AG09319 (cell line): ENCODE measurements around the gene COL26A1.
"Not testable (repeated sequence)": the region's sequence is repeated elsewhere in the genome, so short reads cannot be mapped to it uniquely, and the experiment has no call there.

ENCODE experiments used
- DNase-seq: peaks from one replicate; pipeline ENCODE4 v3.0.0-alpha.2; 2010; ENCODE audit warnings: low read depth; ENCODE audit errors: extremely low read depth
- CTCF ChIP-seq: IDR thresholded peaks from 2 replicates; pipeline ENCODE4 v1.5.1; 2011; ENCODE audit warnings: low read depth, mild to moderate bottlenecking, inconsistent platforms, low read length, moderate library complexity

The COL26A1 gene

GRCh38 chr7:101598422-101598985 lies 235.8 kb downstream of the COL26A1 start:
- no peak for TF ChIP-seq CTCF
- no peak for DNase-seq

GRCh38 chr7:101598986-101599771 lies 236.5 kb downstream of the COL26A1 start:
- DNase-seq = no peak
- no peak for TF ChIP-seq CTCF

- DNase-seq = no peak
- TF ChIP-seq CTCF = no peak
These were observed 237.1 kb downstream of the COL26A1 start for GRCh38 chr7:101599787-101600186.

GRCh38 chr7:101602082-101602481 lies 239.4 kb downstream of the COL26A1 start:
- no peak for TF ChIP-seq CTCF
- no peak for DNase-seq

GRCh38 chr7:101602484-101603241 lies 240.0 kb downstream of the COL26A1 start:
- DNase-seq = peak; percentile 16
- TF ChIP-seq CTCF = peak; percentile 92

- no peak for TF ChIP-seq CTCF
- DNase-seq = no peak
These were observed 241.8 kb downstream of the COL26A1 start for GRCh38 chr7:101604331-101604933.

GRCh38 chr7:101604934-101605332 lies 242.3 kb downstream of the COL26A1 start:
- not testable (repeated sequence) for DNase-seq
